Stimulated activated memory B cell treated with anti-CD40 and anti-IgM and Interleukin-4, amounts not matched to agents 10 μg/mL and 1 μg/mL and 100 μg/mL, for 72 hours (primary cell): ENCODE data around the gene KRTAP5-11.
"Not testable (repeated sequence)": the region's sequence is repeated elsewhere in the genome, so short reads cannot be mapped to it uniquely, and the experiment has no call there.

Source experiments
- ATAC-seq: fragments of 150-1000 bp; cut with Tn5 transposase; 2 replicates; pipeline ENCODE4 v1.10.0; 2021
- H3K27ac Mint-ChIP-seq: one replicate; pipeline ENCODE4 v1.8.0; 2022; ENCODE audit warnings: mild to moderate bottlenecking, mixed read lengths
- H3K27me3 Mint-ChIP-seq: one replicate; pipeline ENCODE4 v1.8.0; 2022; ENCODE audit warnings: mixed read lengths
- H3K36me3 Mint-ChIP-seq: one replicate; pipeline ENCODE4 v1.8.0; 2022; ENCODE audit warnings: mixed read lengths
- H3K4me1 Mint-ChIP-seq: one replicate; pipeline ENCODE4 v1.8.0; 2022; ENCODE audit warnings: mixed read lengths
- H3K4me3 Mint-ChIP-seq: one replicate; pipeline ENCODE4 v1.8.0; 2022; ENCODE audit warnings: mild to moderate bottlenecking, moderate library complexity, mixed read lengths
- H3K9me3 Mint-ChIP-seq: one replicate; pipeline ENCODE4 v1.8.0; 2022; ENCODE audit warnings: mixed read lengths

KRTAP5-11 gene

DNA sequence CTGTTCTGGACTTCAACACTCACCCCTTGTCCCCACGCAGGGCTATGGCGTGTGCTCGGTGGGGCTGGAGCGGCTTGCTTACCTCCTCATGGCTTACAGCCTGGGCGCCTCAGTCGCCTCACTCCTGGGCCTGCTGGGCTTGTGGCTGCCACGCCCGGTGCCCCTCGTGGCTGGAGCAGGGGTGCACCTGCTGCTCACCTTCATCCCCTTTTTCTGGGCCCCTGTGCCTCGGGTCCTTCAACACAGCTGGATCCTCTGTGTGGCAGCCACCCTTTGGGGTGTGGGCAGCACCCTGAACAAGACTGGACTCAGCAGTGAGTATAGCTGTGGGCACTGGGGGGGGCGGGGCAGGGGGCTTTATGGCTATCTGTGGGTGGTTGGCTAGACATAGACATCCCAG, 20.5 kb upstream of the KRTAP5-11 start:
- H3K4me1 Mint-ChIP-seq, result peaks cover 13% of the 10 kb centered on the region
- peaks cover 76% of the 10 kb centered on the region for H3K27me3 Mint-ChIP-seq
- not testable (repeated sequence) for H3K27ac Mint-ChIP-seq, H3K4me3 Mint-ChIP-seq, H3K36me3 Mint-ChIP-seq, H3K9me3 Mint-ChIP-seq, ATAC-seq

- peaks cover 10% of the 10 kb centered on the region for H3K27me3 Mint-ChIP-seq
- H3K4me3 Mint-ChIP-seq, H3K9me3 Mint-ChIP-seq, H3K27ac Mint-ChIP-seq, H3K36me3 Mint-ChIP-seq, H3K4me1 Mint-ChIP-seq, ATAC-seq: not testable (repeated sequence)
Measured at GRCh38 chr11:71589546-71589920, 6.9 kb upstream of the KRTAP5-11 start.

DNA sequence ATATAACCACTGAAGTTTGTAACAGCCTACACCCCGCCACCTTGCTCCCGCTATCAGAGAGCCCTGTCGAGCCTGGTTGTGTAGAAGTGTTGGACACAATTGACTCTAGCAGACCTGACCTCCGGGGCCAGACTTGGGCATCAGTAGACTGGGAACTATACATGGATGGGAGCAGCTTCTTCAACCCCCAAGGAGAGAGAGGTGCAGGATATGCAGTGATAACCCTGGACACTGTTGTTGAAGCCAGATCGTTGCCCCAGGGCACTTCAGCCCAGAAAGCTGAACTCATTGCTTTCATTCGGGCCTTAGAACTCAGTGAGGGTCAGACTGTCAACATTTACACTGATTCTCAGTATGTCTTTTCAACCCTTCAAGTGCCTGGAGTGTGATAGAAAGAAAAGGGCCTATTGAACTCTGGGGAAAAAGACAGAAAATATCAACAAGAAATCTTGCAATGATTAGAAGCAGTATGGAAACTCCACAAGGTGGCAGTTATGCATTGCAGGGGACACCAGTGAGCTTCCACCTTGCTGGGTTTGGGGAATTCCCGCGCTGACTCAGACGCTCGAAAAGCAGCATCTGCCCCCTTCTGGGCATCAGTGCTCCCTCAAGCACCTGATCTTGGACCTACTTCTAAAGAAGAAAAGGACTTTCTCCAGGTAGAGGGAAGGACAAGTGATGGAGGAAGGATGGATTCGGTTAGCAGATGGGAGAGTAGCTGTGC, 6.3 kb upstream of the KRTAP5-11 start:
- H3K27ac Mint-ChIP-seq, H3K36me3 Mint-ChIP-seq, H3K4me1 Mint-ChIP-seq, H3K9me3 Mint-ChIP-seq, ATAC-seq, H3K4me3 Mint-ChIP-seq: not testable (repeated sequence)
- H3K27me3 Mint-ChIP-seq, result peaks cover 16% of the 10 kb centered on the region

GRCh38 chr11:71588314-71588713, 5.6 kb upstream of the KRTAP5-11 start:
- not testable (repeated sequence) for H3K36me3 Mint-ChIP-seq, H3K4me1 Mint-ChIP-seq, H3K9me3 Mint-ChIP-seq, ATAC-seq, H3K4me3 Mint-ChIP-seq, H3K27ac Mint-ChIP-seq
- peaks cover 18% of the 10 kb centered on the region for H3K27me3 Mint-ChIP-seq

DNA sequence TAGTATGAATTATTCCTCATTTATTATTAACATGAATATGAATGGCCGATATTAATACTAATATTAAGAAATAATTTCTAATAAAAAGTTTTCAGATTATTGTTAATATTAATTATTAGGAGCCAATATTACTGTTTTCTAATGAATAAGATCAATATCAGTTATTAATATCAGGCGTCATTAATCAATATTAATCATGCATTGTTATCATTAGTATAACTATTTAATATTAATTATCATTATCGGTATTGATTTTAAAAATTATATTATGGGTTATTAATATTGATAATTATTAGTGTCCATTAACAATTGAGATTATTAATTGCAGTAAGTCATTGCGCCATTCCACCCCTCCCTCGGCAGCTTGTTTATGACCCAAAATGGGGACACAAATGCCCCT, 3.0 kb upstream of the KRTAP5-11 start:
- not testable (repeated sequence) for H3K9me3 Mint-ChIP-seq, ATAC-seq, H3K4me3 Mint-ChIP-seq, H3K27ac Mint-ChIP-seq, H3K36me3 Mint-ChIP-seq
- Mint-ChIP-seq H3K27me3 (peaks cover 44% of the 10 kb centered on the region), H3K4me1 (peaks cover 11% of the 10 kb centered on the region)

GRCh38 chr11:71582969-71583368, 294 bp upstream of the KRTAP5-11 start:
- H3K4me3 Mint-ChIP-seq, H3K4me1 Mint-ChIP-seq, H3K27ac Mint-ChIP-seq, H3K9me3 Mint-ChIP-seq, ATAC-seq, H3K36me3 Mint-ChIP-seq: not testable (repeated sequence)
- H3K27me3 Mint-ChIP-seq, result peaks cover 53% of the 10 kb centered on the region

DNA sequence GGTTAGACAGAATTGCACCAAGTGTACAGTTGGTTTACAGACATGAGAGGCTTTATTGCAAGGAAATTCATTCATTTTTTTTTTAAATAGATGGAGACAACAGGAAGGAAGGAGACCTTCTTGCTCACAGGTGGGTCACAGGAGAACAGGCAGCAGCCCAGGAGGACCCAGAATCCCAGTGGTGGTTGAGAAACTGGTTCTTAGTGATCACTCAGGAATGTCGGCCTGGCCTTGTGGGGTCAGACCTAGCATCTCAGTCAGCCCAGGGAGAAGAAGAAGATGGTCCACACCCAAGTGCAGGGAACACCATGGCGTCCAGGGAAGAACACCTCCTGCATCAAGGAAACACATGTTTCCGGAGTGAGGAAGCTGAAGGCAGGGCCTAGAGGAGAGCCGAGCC, 849 bp downstream of the KRTAP5-11 start:
- H3K4me3 Mint-ChIP-seq, result no peak overlapping the region
- peaks cover 5% of the 10 kb centered on the region for H3K4me1 Mint-ChIP-seq
- no peak overlapping the region for H3K27ac Mint-ChIP-seq
- H3K36me3 Mint-ChIP-seq, result no peaks in the 10 kb centered on the region
- ATAC-seq, result no peak
- H3K27me3 Mint-ChIP-seq, result peaks cover 53% of the 10 kb centered on the region
- no peaks in the 10 kb centered on the region for H3K9me3 Mint-ChIP-seq

- no peaks in the 10 kb centered on the region for H3K36me3 Mint-ChIP-seq
- no peak overlapping the region for H3K27ac Mint-ChIP-seq
- H3K27me3 Mint-ChIP-seq, result peaks cover 50% of the 10 kb centered on the region
- ATAC-seq, result no peak
- H3K4me1 Mint-ChIP-seq, result peaks cover 9% of the 10 kb centered on the region
- H3K4me3 Mint-ChIP-seq, result no peak overlapping the region
- no peaks in the 10 kb centered on the region for H3K9me3 Mint-ChIP-seq
Measured at GRCh38 chr11:71580057-71581003, 2.3 kb downstream of the KRTAP5-11 start.

DNA sequence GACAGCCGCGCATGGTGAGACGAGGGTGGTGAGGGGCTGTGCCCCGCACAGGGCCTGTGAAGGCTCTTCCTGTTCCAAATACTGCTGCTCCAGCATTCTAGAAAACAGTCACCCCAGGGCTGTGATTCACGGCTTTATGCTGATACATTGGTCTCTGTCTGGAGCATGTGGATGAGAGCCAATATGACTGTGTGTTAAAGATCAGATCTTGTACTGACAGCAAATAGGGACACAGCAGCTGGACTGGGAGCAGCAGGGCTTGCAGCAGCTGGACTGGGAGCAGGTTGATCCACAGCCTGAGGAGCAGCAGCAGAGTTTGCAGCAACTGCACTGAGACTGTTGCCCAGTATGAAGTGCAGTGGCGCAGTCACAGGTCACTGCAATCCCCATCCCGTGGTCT, 3.2 kb downstream of the KRTAP5-11 start:
- H3K9me3 Mint-ChIP-seq, H3K27ac Mint-ChIP-seq, ATAC-seq, H3K4me3 Mint-ChIP-seq, H3K36me3 Mint-ChIP-seq: not testable (repeated sequence)
- Mint-ChIP-seq H3K4me1 (peaks cover 11% of the 10 kb centered on the region), H3K27me3 (peaks cover 42% of the 10 kb centered on the region)

GRCh38 chr11:71577469-71578004, 5.1 kb downstream of the KRTAP5-11 start:
- Mint-ChIP-seq H3K9me3 (no peaks in the 10 kb centered on the region), H3K27ac (no peak overlapping the region), H3K27me3 (peaks cover 32% of the 10 kb centered on the region), H3K36me3 (no peaks in the 10 kb centered on the region), H3K4me1 (peaks cover 11% of the 10 kb centered on the region), H3K4me3 (no peak overlapping the region)
- no peak for ATAC-seq

GRCh38 chr11:71576688-71577465, 5.8 kb downstream of the KRTAP5-11 start:
- not testable (repeated sequence) for H3K4me3 Mint-ChIP-seq, H3K27ac Mint-ChIP-seq, H3K36me3 Mint-ChIP-seq, H3K9me3 Mint-ChIP-seq, ATAC-seq
- H3K27me3 Mint-ChIP-seq, result peaks cover 29% of the 10 kb centered on the region
- H3K4me1 Mint-ChIP-seq, result peaks cover 11% of the 10 kb centered on the region

GRCh38 chr11:71575723-71576424, 6.8 kb downstream of the KRTAP5-11 start:
- no peaks in the 10 kb centered on the region for H3K9me3 Mint-ChIP-seq
- no peak overlapping the region for H3K27ac Mint-ChIP-seq
- peaks cover 8% of the 10 kb centered on the region for H3K4me1 Mint-ChIP-seq
- H3K27me3 Mint-ChIP-seq, result peaks cover 23% of the 10 kb centered on the region
- no peak overlapping the region for H3K4me3 Mint-ChIP-seq
- no peaks in the 10 kb centered on the region for H3K36me3 Mint-ChIP-seq
- no peak for ATAC-seq

- Mint-ChIP-seq H3K27me3 (peaks cover 21% of the 10 kb centered on the region), H3K4me3 (no peak overlapping the region), H3K4me1 (peaks cover 6% of the 10 kb centered on the region), H3K9me3 (no peaks in the 10 kb centered on the region), H3K36me3 (no peaks in the 10 kb centered on the region), H3K27ac (no peak overlapping the region)
- no peak for ATAC-seq
Measured at GRCh38 chr11:71574418-71574817, 8.3 kb downstream of the KRTAP5-11 start.

DNA sequence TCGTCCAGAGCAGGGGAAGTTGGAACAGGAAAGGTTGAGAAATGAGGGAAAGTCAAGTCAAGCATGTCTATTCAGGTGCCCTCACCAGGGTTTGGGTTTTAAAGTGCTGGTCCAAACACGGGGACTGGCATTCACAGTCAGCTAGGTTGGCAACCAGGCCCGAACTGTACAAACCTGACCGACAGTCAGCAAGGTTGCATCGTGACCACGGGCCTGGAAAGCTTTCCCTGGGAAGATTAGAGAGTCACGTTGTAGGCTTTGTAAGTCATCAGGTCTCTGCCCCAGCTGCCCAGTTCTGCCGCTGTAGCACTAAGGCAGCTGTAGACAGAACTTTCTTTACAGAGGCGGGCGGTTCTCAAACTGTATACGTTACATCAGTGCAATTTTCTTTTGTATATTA, 9.9 kb downstream of the KRTAP5-11 start:
- Mint-ChIP-seq H3K36me3 (no peaks in the 10 kb centered on the region), H3K27me3 (peaks cover 21% of the 10 kb centered on the region), H3K4me1 (peaks cover 6% of the 10 kb centered on the region), H3K4me3 (no peak overlapping the region), H3K27ac (no peak overlapping the region), H3K9me3 (no peaks in the 10 kb centered on the region)
- ATAC-seq, result no peak
